Daoy (cell line): Measurements from ENCODE around the gene PIP4P1. TPM values are rescaled to one million over a fixed set of nuclear protein-coding genes. Genes with fewer than 3 reads are reported as not detected.

ENCODE experiments used
- DNase-seq: peaks from one replicate; pipeline ENCODE4 v3.0.0-alpha.2; 2015; ENCODE audit warnings: low read depth
- total RNA-seq: library from RNA; depleted of rRNA; stranded (reverse); fragments of >200 nt; shearing (Covaris generic); gene quantifications from 2 replicates; pipeline ENCODE4 v1.2.3, GENCODE V29; 2014

The PIP4P1 gene
- total RNA-seq, 1 experiment from 2014 or later: 19.7 TPM

DNA sequence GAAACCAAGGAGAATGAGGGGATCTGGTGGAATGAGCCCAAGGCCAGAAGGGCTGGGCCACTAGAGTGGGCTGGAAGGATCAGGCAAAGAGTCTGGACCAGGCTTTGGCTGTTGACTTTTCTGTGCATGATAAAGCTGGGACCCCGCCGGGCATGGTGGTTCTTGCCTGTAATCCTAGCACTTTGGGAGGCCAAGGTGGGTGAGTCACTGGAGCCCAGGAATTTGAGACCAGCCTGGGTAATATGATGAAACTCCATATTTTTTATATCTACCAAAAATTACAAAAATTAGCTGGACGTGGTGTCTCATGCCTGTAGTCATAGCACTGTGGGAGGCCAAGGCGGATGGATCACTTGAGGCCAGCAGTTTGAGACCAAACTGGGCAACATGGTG, 24.9 kb downstream of the PIP4P1 start:
- peak; percentile 80 for DNase-seq

DNA sequence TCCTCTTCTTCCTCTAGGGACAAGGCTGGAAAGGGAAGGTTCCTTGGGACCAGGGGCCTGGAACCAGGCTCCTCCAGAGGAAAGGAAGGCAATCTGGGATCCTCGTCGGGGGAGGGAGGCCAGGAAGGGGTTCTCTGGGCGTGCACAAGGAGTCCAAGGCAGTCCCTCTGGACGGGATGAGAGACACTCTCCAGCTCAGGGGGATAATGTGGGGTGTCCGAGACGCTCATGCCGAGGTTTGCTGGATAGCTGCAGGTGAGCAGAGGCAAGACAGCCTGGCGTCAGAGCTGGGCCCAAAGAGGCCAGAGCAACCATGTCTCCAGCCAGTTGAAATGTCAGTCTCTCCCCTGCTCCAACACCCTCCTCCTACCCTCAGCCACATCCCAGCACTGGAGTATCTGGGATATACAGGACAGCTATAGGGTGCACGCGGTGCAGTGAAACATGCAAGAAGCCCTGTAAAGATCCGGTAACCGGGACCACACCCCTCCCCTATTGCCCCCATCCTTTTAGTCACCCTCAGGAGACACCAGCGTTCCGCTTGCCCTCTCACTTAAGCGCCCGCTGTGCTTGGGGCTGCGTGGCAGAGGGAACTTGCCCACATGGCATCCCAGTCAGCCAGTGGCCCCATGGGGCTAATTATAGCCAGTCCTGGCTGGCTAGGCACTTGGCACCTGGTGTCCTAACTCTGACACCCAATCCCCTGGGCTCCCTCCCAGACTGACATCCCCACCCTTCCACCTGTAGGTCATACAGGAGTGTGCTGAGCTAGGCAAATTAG, 25.5 kb downstream of the PIP4P1 start, which contains the start of gene KLHL33:
Gene KLHL33, minus strand, starts transcription at position 585 of the 781 bp plus-strand sequence. Its CDS starts 355 bp downstream, at position 230.
- no peak for DNase-seq

DNA sequence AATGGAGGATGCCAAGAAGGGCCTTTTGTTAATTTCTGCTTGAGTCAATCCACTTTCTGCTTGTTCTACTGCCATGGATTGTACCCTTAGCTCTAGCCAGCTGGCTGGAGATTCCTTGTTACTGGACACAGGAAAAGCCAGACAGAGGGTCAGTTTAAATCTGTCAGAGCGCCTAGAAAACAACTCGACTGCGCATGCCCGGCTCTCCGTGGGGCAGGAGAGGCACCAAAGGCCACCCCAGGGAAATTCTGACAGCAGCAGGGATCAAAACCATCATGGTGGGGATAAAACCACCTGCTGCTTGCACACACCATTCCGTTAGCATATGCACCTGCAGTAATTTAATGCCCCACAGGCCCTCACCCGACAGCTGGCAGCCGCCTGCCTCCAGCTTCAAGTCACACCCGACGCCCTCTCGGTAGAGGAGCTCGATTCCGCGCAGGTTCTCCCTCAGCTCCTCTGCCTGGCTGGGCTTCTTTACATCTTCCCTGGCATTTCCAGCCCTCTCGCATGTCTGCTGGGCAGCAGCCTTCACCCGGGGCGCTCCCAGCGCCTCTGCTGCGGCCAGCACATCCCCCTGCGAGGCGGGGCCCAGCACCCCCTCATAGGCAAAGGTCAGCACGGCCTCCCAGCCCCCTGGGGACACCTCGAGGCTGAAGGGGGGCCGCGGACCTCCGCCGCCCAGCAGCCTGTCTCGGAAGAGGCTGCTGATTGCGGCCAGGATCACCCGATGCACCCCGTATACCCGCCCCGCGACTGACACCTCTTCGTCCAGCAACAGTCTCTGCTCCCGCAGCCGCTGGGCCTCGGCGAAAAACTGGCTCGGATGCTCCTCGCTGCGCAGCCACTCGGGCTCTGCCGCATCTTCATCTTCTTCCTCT, 26.3 kb downstream of the PIP4P1 start:
- no peak for DNase-seq

DNA sequence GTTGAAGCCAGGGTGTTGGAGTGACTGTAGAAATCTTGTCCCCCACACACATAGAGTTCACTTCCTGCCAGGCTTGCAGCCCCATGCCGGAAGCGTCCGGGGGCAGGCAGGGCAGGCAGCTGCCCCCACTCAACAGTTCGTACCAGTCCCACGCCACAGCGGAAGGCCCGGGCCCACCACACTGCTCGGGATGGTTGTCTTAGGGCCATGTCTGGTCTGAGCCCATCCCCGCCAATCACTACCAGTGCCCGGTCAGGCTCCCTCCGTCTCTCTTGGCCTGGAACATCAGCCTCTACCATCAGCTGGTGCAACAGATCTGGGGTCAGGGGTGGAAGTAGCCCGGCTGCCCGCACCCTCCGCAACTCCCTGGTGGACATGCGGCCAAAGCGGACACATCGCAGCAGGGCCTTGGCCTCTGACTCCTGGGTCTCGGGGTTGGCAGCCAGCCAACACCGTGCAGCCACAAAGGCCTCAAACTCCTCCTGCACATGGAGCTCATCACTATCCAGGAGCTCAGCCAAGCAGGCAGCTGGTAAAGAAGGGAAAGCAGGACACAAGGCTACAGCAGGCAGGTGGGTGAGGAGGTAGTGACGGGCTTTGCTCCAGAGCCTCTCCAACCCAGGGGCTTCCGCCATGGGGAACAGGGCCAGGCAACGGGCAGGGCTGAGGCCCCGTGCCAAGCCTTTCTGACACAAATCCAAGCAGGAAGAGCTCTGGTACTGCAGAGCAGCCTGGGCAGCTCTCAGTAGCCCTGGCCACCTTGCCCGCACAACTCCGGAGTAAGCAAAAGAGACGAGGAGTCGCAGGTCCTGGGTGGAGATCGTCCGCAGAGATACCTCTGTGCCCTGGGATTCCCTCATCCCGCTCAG, 31.2 kb downstream of the PIP4P1 start:
- no peak for DNase-seq

DNA sequence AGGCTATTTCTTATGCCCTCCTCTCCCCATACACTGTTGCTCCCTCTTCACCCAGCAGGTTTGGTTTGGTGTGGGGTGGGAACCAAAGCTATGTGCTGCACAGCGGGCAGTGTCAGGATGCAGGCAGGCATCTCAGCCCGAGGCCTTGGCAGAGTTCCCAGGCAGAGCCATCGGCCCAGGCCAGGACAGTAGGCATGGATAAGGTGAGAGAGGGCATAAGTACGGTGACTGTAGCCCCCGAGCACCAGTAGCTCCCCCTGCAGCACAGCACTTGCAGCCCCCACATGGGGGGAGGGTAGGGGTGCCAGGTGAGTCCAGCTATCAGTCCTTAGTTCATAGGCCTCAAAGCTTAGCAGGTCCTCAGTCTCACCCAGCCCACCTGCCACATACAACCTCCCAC, 32.4 kb downstream of the PIP4P1 start:
- DNase-seq: no peak

DNA sequence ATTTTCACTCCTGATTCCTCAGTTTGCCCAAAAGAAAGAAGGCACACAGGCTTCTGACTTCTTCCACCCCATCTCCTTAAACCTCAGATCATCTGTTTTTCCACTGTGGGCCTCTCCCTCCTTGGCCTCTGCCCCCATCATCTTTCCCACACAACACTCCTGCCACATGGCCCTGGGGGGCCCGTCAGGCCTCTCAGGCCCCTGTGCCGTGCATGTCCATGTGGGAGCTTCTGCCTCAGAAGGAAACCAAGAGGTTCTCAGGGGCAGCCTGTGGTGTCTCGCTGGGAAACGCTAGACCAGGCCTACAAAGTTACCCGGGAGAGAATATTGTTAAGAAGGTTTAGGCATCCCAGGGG, 33.2 kb downstream of the PIP4P1 start:
- DNase-seq: no peak

DNA sequence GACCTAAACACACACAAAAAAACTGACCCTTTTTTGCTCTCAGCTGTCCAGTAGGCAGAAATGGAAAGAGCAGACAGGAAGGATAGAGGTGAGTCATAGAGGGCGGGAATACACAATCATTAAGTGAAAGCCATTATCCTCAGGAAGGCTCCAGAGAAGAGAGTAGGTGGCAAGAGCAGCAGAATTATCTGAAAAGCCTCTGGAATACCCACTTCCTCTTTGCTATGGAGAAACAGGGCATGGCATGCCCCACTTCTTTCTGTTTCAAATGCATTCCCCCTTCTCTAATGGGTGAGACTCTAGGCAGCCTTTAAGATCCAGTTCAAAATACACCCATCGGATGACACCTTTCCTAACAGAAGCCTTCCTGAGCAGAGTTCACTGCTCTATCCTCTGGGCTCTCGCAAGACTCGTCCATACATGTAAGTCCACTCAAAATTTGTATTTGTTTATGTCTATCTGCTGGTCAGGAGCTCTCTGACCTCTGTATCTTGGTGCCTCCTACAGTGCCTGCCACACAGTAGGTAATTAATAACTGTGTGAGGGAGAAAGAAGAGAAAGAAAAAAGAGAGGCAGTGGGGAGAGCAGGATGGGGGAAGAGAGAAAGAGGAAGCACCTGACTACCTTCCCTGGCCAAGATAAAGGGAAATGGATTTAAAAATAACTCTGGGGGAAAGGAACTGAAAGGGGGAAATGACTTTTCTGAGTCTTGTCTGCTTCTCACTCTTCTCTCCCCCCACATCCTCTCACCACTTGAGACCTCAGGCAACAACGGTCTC, 33.8 kb downstream of the PIP4P1 start:
- DNase-seq: peak; percentile 77

DNA sequence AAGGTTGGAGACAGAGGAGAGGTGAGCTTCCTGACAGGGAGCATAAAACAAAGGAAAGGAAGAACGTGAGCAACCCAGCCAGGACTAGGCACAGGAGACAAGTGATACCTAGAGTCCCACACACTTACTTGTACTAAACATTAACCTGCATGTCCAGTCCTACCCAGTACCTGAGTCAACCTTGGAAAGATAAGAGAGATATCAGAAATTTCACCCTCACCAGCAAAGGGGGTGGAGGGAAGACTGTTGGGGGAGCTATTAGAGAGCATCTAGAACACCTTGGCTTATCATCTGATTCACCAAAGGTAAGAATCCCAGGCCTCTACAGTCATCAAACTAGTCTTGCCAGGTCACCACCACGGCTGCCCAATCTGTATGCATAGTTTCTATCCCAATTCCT, 36.4 kb downstream of the PIP4P1 start:
- no peak for DNase-seq

DNA sequence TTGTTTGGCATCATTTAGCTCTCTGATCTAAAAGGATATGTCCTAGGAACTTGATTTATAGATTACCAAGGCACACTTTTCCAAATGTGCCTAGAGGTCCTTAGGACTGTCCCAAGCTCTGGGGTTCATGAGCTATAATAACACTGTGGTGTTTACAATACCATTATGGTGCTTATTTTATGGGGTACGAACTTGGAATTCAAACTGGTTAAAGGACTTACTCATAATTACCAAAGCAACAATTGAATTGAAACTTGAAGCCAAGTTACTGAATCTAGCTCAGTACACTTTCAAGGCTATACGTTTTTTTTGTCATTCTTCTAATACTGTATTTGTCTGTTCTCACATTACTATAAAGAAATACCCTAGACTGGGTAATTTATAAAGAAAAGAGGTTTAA, 38.3 kb downstream of the PIP4P1 start:
- no peak for DNase-seq

DNA sequence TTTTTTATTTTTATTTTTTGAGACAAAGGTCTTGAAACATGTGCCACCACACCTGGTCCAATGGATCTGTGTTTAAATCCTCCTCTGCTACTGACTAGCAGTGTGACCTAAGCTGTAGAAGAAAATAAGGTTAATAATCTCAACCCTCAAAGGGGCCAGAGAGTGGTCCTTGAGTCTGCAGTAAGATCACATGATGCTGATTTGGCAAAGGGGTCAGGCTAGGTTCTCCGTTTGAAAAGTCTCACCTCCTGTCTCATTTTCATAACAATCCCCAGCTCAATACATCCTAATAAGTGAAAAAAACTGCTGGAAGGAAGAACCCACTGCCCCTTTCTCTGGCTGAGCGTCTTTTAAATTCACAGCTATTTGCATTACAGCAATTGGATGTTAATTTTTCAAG, 40.0 kb downstream of the PIP4P1 start:
- no peak for DNase-seq

DNA sequence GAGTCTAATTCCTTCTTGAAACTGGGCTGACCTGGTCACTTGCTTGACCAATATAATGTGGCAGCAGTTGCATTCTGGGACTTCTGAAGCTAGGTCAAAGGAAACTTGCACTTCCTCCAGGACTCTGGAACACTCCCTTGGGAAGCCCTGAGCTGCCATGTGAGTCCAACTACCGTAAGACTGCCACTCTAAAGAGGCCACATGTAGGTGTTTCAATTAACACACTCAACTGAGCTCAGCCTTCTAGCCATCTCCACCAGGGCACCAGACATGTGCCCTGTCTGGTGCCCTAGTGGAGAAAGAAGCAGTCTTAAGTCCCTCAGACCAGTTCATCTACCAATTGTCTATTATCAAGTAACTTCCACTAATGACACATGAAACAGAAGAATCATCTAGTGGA, 41.8 kb downstream of the PIP4P1 start:
- DNase-seq: no peak

DNA sequence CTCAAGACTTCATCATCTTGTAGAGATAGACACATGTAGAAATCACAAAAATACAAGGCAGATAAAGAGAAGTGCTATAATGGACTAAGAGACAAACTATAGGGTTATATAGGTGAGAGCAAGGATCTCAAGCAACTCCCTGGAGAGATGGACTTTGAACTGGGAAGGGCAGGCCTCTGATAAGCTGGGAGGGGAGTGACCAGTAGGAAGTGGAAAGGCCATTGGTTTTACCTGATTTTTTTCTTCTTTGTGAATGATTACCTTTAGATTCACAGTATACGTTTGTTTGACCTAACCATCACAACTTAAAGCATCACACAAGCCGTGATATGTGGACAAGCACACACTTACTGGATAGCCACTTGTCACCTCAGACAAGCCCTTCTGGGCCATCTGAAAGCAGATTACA, 42.7 kb downstream of the PIP4P1 start:
- no peak for DNase-seq

DNA sequence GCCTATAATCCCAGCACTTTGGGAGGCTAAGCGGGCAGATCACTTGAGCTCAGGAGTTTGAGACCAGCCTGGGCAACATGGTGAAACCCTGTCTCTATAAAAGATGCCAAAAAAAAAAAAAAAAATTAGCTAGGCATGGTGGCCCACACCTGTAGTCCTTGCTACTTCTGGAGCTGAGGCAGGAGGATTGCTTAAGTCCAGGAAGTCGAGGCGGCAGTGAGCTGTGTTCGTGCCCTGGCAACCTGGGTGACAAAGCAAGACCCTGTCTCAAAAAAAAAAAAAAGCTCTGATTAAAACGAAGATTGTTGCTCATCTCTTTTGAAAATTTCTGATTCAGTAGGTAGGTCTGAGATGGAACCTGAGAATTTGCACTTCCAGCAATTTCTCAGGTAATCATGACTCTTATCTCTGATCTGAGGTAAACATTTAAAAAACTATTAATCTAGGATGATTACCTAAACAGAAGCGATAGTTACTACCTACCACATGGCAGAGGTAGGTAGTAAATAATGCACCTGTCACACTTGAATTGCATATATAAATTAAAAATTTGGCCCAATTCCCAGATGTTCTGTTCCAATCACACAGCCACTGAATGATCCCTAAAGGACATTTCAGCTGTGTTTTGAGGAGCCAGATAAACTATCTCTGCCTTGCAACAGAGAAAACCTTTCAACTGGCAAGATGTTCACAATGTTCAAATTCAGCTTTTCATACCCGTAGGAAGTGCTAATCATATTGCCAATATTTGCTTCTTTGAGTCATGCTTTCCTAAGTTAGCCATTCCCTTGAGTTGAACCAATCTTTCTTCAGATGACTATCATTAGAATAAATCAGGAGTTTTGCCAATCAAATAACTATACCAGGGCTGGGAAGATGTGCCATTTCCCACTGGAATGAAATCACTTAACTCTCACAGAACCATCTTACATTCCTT, 43.7 kb downstream of the PIP4P1 start:
- no peak for DNase-seq

DNA sequence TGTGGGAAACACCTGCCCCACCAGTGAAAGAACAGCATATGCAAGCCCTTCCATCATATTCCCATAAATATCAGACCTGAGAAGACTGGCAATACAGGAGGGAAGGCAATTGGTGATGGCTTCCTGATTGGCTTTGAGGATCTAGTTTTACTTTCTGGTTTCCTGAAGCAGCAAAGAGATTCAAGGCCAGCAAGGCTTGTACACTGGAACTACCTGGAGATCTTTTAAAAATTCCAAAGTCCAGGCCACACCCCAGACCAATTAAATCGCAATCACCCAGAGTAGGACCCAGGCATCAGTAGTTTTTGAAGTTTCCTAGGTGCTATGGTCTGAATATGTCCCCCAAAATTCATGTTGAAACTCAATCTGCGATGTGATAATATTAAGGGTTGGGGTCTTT, 45.0 kb downstream of the PIP4P1 start:
- no peak for DNase-seq

DNA sequence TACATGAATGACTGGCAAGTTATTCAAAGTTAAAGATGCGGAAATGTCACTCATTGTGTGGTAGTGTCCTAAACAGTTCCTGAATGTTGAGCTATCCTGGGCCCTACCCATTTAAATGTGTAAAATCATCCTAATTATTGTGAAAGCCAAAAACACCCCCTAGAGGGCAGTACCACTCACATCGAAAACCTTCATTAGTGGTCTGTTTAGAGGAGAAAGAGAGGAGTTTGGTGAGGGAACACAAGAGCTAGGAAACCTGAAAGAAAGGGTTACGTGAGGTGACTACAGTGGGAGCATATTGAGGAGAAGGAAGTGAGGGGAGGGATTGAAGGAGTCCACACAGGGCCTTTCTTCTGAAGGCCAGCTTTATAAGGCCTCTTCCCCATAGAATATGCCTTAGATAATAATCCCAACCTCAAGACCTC, 45.4 kb downstream of the PIP4P1 start:
- peak; percentile 46 for DNase-seq

DNA sequence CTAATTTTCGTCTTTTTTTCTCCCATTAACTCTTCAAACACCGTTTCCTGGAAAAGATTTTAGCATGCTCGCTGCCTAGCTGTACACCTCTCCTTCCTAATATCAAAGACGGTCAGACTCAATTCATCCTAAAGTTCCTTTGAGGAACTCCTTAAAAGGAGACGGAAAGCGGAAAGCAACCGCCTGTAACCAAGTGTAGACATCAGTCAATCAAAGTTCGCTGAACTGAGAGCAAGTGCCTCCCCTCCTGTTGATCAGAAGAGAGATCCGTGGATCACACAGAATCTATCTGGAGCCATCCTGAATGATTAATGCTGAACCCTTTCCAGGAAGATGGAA, 47.5 kb downstream of the PIP4P1 start:
- DNase-seq: no peak

DNA sequence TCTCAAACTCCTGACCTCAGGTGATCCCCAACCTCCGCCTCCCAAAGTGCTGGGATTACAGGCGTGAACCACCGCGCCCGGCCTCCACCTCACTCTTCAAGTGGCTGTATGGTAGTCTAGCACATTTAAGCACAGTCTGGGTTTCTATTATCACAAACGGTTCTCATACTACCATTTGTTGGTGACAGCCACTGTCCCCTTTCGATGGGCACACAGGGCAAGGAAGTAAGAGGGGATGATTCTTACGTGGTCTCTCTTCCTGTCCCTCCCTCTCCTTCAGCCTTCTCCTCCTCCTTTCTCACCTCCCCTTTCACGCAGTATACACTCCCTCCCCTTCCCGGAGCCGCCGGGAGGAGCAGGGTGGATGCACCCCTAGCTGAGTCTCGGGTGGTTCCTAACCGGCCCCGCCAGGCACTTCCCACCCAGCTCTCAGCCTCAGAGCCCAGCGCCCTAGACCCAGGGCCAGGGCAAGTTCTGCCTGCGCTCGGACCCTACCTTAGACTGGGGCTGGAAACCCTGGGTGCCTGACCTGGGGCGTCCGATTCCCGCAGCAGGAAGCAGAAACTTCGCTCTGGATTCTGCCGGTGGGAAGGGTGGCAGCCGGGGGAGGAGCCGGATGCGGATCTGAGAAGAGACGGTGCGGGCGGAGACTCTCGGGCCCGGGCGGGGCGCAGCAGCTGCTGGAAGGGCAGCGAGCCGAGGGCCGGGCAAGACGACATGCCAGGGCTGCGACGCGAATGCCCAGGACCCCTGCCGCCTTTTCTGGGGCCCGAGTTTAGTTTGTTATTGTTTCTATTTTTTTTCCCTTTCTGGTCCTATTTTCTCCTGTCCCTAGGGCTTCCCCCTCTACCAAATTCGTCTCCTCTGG, 48.1 kb downstream of the PIP4P1 start, which contains the start of gene TEP1:
Gene TEP1, minus strand, starts transcription at position 626 of the 868 bp plus-strand sequence. CDS start 5,062 bp downstream, outside the sequence.
- peak; percentile 93 for DNase-seq

DNA sequence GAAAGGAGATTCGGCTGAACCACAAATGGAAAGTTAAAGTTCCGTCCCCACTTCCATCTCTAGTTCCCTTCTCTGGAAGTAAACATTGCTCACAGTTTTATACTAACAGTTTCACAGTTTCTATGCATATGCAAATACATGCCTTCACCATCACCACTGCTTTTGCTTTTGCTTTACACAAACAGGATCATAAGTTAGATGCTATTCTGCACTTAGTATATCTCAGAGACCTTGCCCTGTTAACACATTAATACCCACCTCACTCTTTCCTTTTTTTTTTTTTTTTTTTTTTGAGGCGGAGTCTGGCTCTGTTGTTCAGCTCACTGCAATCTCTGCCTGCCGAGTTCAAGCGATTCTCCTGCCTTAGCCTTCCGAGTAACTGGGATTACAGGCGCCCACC, 48.8 kb downstream of the PIP4P1 start:
- no peak for DNase-seq

DNA sequence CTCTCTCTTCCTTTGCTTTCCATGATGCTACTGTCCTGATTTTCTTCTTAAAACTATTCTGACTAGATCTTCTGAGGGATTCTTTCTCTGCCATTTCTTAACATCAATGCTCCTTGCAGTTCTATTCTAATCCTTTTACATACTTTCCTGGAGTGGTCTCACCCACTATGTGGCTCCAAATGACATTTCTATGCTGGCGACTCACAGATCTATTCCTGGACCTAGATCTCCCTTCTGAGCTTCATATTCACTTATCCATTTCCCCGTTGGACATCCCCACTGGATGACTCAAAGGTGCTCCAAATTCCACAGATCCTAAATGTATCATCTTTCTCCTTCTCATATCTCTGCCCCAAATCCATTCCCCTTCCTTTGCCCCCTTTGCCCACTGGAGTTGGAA, 52.0 kb downstream of the PIP4P1 start:
- no peak for DNase-seq
